HEK293T (cell line): ENCODE results near the gene ABCD1.
"Not testable (repeated sequence)": the region's sequence is repeated elsewhere in the genome, so short reads cannot be mapped to it uniquely, and the experiment has no call there.

ENCODE experiments used
- CTCF ChIA-PET: fragments of 350-600 bp; formaldehyde crosslinking; extraction: SDS; loops from one replicate; lab custom pipeline; 2021; ENCODE audit warnings: antibody characterized with exemption, inconsistent platforms; lab: Yijun Ruan, JAX
- POLR2A ChIA-PET: fragments of 350-600 bp; formaldehyde crosslinking; extraction: SDS; loops from one replicate; lab custom pipeline; 2020; ENCODE audit warnings: antibody characterized with exemption, inconsistent platforms; lab: Yijun Ruan, JAX
- DNase-seq: peaks from one replicate; pipeline ENCODE4 v3.0.0; 2012; ENCODE audit warnings: mixed read lengths; ENCODE audit errors: extremely low spot score
- ARNT ChIP-seq: fragments of 450-650 bp; IDR thresholded peaks from 2 replicates; pipeline ENCODE4 v1.6.1; 2017; ENCODE audit warnings: mild to moderate bottlenecking
- BHLHE40 ChIP-seq: fragments of 450-650 bp; IDR thresholded peaks from 2 replicates; pipeline ENCODE4 v1.6.1; 2016; ENCODE audit warnings: mild to moderate bottlenecking, moderate library complexity, borderline replicate concordance
- CTBP1 ChIP-seq: fragments of 450-650 bp; IDR thresholded peaks from 2 replicates; pipeline ENCODE4 v1.6.1; 2016; ENCODE audit warnings: borderline replicate concordance
- ELF4 ChIP-seq: fragments of 450-650 bp; IDR thresholded peaks from 2 replicates; pipeline ENCODE4 v1.6.1; 2017; ENCODE audit warnings: antibody characterized with exemption
- FOXA1 ChIP-seq: fragments of 450-650 bp; IDR thresholded peaks from 2 replicates; pipeline ENCODE4 v1.6.1; 2016; ENCODE audit warnings: mild to moderate bottlenecking
- FOXK2 ChIP-seq: fragments of 450-650 bp; IDR thresholded peaks from 2 replicates; pipeline ENCODE4 v1.6.1; 2016; ENCODE audit warnings: mild to moderate bottlenecking
- FOXM1 ChIP-seq: fragments of 450-650 bp; IDR thresholded peaks from 2 replicates; pipeline ENCODE4 v1.6.1; 2017; ENCODE audit warnings: mild to moderate bottlenecking, borderline replicate concordance
- HDGF ChIP-seq: fragments of 450-650 bp; IDR thresholded peaks from 2 replicates; pipeline ENCODE4 v1.6.1; 2017; ENCODE audit warnings: antibody characterized with exemption, borderline replicate concordance
- L3MBTL2 ChIP-seq: fragments of 450-650 bp; conservative IDR thresholded peaks from 2 replicates; pipeline ENCODE4 v1.6.1; 2016; ENCODE audit warnings: mild to moderate bottlenecking
- LEF1 ChIP-seq: fragments of 450-650 bp; IDR thresholded peaks from 2 replicates; pipeline ENCODE4 v1.6.1; 2017; ENCODE audit warnings: mild to moderate bottlenecking, borderline replicate concordance
- NFRKB ChIP-seq: fragments of 450-650 bp; IDR thresholded peaks from 2 replicates; pipeline ENCODE4 v1.6.1; 2016; ENCODE audit warnings: mild to moderate bottlenecking, moderate library complexity
- SP1 ChIP-seq: fragments of 450-650 bp; IDR thresholded peaks from 2 replicates; pipeline ENCODE4 v1.6.1; 2017
- SUZ12 ChIP-seq: fragments of 450-650 bp; IDR thresholded peaks from 2 replicates; pipeline ENCODE4 v1.6.1; 2016; ENCODE audit warnings: mild to moderate bottlenecking
- TARDBP ChIP-seq: fragments of 450-650 bp; IDR thresholded peaks from 2 replicates; pipeline ENCODE4 v1.6.1; 2016
- ZNF384 ChIP-seq: fragments of 450-650 bp; IDR thresholded peaks from 2 replicates; pipeline ENCODE4 v1.6.1; 2016
- TF ChIP-seq, protein P1 (sequence below): fragments of 450-650 bp; IDR thresholded peaks from 2 replicates; pipeline ENCODE4 v1.6.1; 2016

The ABCD1 gene

DNA sequence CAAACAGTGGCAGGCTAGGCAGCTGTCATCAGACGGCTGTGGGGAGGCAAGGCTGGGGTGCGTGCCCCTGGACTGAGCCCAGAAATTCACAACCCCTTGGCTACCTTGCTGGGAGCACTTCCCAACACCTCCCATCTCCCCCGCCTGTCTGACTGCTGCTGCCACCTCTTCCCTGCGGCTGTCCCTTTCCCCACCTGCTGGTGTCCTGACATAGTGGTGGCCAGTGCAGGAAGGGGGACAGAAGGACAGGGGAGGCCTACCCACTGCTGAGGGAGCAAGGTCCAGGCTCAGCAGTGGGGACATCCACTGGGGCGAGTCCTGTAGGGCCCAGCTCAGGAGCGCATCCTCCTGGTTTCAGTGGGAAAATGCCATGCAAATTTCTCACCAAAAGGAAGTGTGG lies 3.4 kb downstream of the ABCD1 start:
- TF ChIP-seq SP1 (no peak), SUZ12 (no peak), ARNT (no peak), HDGF (no peak), BHLHE40 (no peak), CTBP1 (no peak), FOXA1 (no peak), LEF1 (no peak), L3MBTL2 (no peak), TARDBP (no peak), ZNF384 (no peak), FOXK2 (no peak), FOXM1 (no peak), ELF4 (no peak), NFRKB (no peak)
- TF ChIP-seq, protein P1, sequence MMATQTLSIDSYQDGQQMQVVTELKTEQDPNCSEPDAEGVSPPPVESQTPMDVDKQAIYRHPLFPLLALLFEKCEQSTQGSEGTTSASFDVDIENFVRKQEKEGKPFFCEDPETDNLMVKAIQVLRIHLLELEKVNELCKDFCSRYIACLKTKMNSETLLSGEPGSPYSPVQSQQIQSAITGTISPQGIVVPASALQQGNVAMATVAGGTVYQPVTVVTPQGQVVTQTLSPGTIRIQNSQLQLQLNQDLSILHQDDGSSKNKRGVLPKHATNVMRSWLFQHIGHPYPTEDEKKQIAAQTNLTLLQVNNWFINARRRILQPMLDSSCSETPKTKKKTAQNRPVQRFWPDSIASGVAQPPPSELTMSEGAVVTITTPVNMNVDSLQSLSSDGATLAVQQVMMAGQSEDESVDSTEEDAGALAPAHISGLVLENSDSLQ = no peak
- DNase-seq = no peak
- ChIA-PET CTCF (no interaction called here), POLR2A (no interaction called here)

DNA sequence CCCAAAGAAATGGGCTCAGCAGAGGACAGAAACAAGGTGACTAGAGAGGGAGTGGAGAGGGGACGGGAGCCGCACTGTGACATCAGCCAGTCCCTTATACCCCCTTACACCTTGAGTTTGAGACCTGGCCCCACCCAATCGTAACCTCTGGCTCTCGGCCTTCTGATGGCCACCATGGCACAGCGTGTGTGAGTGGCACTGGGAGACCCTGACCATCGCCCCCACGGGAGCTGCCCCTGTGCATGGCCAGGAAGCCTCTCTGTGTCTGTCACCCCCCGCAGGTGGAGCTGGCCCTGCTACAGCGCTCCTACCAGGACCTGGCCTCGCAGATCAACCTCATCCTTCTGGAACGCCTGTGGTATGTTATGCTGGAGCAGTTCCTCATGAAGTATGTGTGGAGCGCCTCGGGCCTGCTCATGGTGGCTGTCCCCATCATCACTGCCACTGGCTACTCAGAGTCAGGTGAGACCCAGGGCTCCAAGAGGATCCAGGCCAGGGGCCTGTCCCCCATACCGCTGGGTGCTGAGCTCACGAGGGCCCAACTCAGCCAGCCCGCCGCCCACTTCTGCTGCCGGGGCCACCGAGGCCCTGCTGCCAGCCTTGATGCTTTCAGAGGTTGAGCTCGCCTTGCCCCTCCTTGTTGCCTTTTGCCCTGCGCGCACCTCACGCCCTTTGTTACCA lies 4.4 kb downstream of the ABCD1 start:
- ChIA-PET CTCF (no interaction called here), POLR2A (no interaction called here)
- no peak for DNase-seq
- TF ChIP-seq LEF1 (no peak), NFRKB (no peak), L3MBTL2 (no peak), FOXM1 (no peak), CTBP1 (no peak)

- CTCF ChIA-PET, DNase-seq, POLR2A ChIA-PET: not testable (repeated sequence)
Measured at GRCh38 chrX:153730115-153730514, 5.5 kb downstream of the ABCD1 start.

- DNase-seq = no peak
- CTCF ChIA-PET = no interaction called here
- TF ChIP-seq HDGF (no peak), L3MBTL2 (no peak), NFRKB (no peak), SP1 (no peak), CTBP1 (no peak)
- TF ChIP-seq, protein P1 = no peak
- POLR2A ChIA-PET = no interaction called here
Measured at GRCh38 chrX:153731117-153731844, 6.6 kb downstream of the ABCD1 start.

DNA sequence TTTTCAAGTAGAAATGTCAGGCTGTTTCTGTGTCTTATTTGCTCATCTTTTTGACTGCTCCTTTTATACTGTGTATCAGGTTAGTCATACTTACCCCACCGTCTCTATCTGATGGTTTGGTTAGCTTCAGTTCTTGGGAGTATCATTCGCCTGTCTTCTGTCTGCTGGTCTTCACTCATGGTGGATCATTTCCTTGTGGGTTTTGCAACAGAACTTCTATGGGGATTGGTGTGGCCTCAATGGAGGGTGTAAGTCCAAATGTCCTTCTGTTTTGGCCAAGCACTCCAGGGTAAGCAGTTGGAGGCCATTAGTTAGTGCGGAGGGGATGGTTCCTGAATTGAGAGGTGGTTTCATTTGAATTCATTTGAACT lies 7.2 kb downstream of the ABCD1 start:
- ChIA-PET POLR2A (no interaction called here), CTCF (no interaction called here)
- no peak for DNase-seq
- TF ChIP-seq TARDBP (no peak), HDGF (no peak), ELF4 (no peak), FOXK2 (no peak), FOXA1 (no peak), ARNT (no peak), LEF1 (no peak), SUZ12 (no peak), BHLHE40 (no peak), L3MBTL2 (no peak), ZNF384 (no peak), CTBP1 (no peak), FOXM1 (no peak), NFRKB (no peak), SP1 (no peak)
- TF ChIP-seq, protein P1 = no peak

DNA sequence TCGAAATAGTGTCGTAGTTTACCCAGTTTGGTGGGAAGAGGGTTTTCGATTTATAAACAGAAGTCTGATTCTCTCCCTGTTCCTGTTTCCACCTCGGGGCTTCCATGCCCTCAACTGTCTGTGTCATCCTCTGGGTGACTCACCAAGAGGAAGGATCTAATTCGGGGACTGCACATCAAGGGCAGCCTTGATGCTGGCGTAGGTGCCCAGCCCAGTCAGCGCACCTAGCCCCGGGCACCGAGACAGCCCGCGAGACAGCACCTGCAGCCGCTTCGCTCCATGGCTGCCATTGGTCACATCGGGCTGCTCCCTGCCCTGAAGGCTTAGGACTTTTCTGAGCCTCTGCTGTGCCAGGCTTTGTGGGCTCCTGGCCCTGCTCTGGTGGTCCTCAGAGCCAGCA lies 7.7 kb downstream of the ABCD1 start:
- no peak for DNase-seq
- ChIA-PET CTCF (interaction anchor here (0.6 kb wide), 1 partner anchor 35 kb away, joined by 3 read pairs; no protein-coding TSS in a partner anchor), POLR2A (no interaction called here)
- no peak for TF ChIP-seq HDGF
- no peak for TF ChIP-seq FOXK2
- TF ChIP-seq TARDBP = no peak
- no peak for TF ChIP-seq L3MBTL2
- no peak for TF ChIP-seq CTBP1
- no peak for TF ChIP-seq SUZ12

GRCh38 chrX:153733651-153734240 lies 9.1 kb downstream of the ABCD1 start:
- CTCF ChIA-PET = no interaction called here
- POLR2A ChIA-PET = no interaction called here
- TF ChIP-seq FOXK2 (no peak), TARDBP (no peak), ELF4 (no peak), FOXA1 (no peak), HDGF (no peak), NFRKB (no peak), ZNF384 (no peak), BHLHE40 (no peak), L3MBTL2 (no peak), LEF1 (no peak), SP1 (no peak), CTBP1 (no peak), ARNT (no peak), FOXM1 (no peak), SUZ12 (no peak)
- TF ChIP-seq, protein P1 = no peak
- no peak for DNase-seq
